ENCODE data around the gene RPIA. TPM values are rescaled to one million over a fixed set of nuclear protein-coding genes. Genes with fewer than 3 reads are reported as not detected.

The RPIA gene
- total and polyA plus RNA-seq, 4 donors, result 0.88 to 29.4 (median 3.1) TPM

- Histone ChIP-seq H3K4me3 (ENCODE audit: low read depth in 1 of 3, low read length in 3 of 3) (no peak overlapping the region), H3K27ac (ENCODE audit: low read depth in 1 of 2, low read length in 2 of 2) (no peak overlapping the region), H3K9me3 (ENCODE audit: control insufficient read depth in 4 of 4, low read length in 3 of 4) (no peaks in the 10 kb centered on the region), H3K9ac (ENCODE audit: low read depth in 1 of 2, low read length in 2 of 2) (no peak overlapping the region), H3K4me1 (ENCODE audit: control insufficient read depth in 4 of 4, insufficient read depth in 4 of 4, low read length in 3 of 4) (peaks cover 3 to 31% (median 17%) of the 10 kb centered on the region in 4 donors), H3K27me3 (ENCODE audit: control insufficient read depth in 4 of 4, insufficient read depth in 4 of 4, low read length in 3 of 4) (no peaks in the 10 kb centered on the region), H3K36me3 (ENCODE audit: control insufficient read depth in 4 of 4, insufficient read depth in 3 of 4, low read depth in 1 of 4, low read length in 3 of 4) (peaks cover 0 to 2% (median 0%) of the 10 kb centered on the region in 4 donors)
- DNase-seq (ENCODE audit: low spot score), result no peak
- TF ChIP-seq SP1 (IDR thresholded peaks at IDR 0.05) (no peak), RXRA (IDR thresholded peaks at IDR 0.05) (no peak), EGR1 (IDR thresholded peaks at IDR 0.05; ENCODE audit: low read depth in 2 of 2) (no peak), JUND (IDR thresholded peaks at IDR 0.05) (no peak), FOXA1 (IDR thresholded peaks at IDR 0.05) (no peak), HNF4G (IDR thresholded peaks at IDR 0.05) (no peak), TAF1 (conservative IDR thresholded peaks at IDR 0.05) (no peak), GABPA (IDR thresholded peaks at IDR 0.05 in 1 of 2, conservative IDR thresholded peaks at IDR 0.05 in 1 of 2) (no peak), ATF3 (IDR thresholded peaks at IDR 0.05) (no peak), RAD21 (IDR thresholded peaks at IDR 0.05) (no peak), ZBTB33 (IDR thresholded peaks at IDR 0.05) (no peak), MAX (IDR thresholded peaks at IDR 0.05) (no peak), CTCF (IDR thresholded peaks at IDR 0.05; ENCODE audit: low read depth, low read length, missing input control) (no peak), YY1 (IDR thresholded peaks at IDR 0.05) (no peak), HNF4A (conservative IDR thresholded peaks at IDR 0.05) (no peak), FOXA2 (IDR thresholded peaks at IDR 0.05) (no peak), REST (IDR thresholded peaks at IDR 0.05) (no peak), NR2F2 (IDR thresholded peaks at IDR 0.05) (no peak)
- 66% methylated on average over 3 of the region's 3 CpGs for WGBS
Observed at GRCh38 chr2:88693911-88694414, 2.5 kb downstream of the RPIA start.

Data from liver (tissue), 9 donors.